Neutrophil (primary cell): ENCODE data around the gene ARHGEF19.

Source experiments
- H3K27ac ChIP-seq: fragments of 200-600 bp; sonication (generic); 2 replicates; pipeline ENCODE4 v1.5.1; 2016; ENCODE audit warnings: mild to moderate bottlenecking, moderate library complexity
- H3K27me3 ChIP-seq: fragments of 200-600 bp; sonication (generic); 2 replicates; pipeline ENCODE4 v1.6.0; 2016; ENCODE audit warnings: mild to moderate bottlenecking
- H3K36me3 ChIP-seq: fragments of 200-600 bp; sonication (generic); 2 replicates; pipeline ENCODE4 v1.5.1; 2017
- H3K4me1 ChIP-seq, 2 experiments: fragments of 200-600 bp in 1 of 2; sonication (generic) in 1 of 2; 1 replicate in 1 of 2; 2 replicates in 1 of 2; pipeline versions ENCODE4 v1.5.1 to v1.6.1; 2013 to 2016; ENCODE audit warnings: low read depth in 1 of 2, low read length in 1 of 2, mild to moderate bottlenecking in 1 of 2, moderate library complexity in 1 of 2; ENCODE audit not compliant: control insufficient read depth in 1 of 2, insufficient read depth in 1 of 2
- H3K4me3 ChIP-seq, 2 experiments: fragments of 200-600 bp in 1 of 2; sonication (generic) in 1 of 2; 1 replicate in 1 of 2; 2 replicates in 1 of 2; pipeline ENCODE4 v1.5.1; 2013 to 2016; ENCODE audit warnings: low read depth in 1 of 2, low read length in 1 of 2, mild to moderate bottlenecking in 1 of 2, moderate library complexity in 1 of 2
- H3K9me3 ChIP-seq: fragments of 200-600 bp; sonication (generic); 2 replicates; pipeline ENCODE4 v1.5.1; 2016
- TF ChIP-seq, protein P1 (sequence below): fragments of 200-600 bp; sonication (generic); IDR thresholded peaks from 2 replicates; pipeline ENCODE4 v1.5.1; 2016; ENCODE audit warnings: antibody characterized with exemption

ARHGEF19 gene

DNA sequence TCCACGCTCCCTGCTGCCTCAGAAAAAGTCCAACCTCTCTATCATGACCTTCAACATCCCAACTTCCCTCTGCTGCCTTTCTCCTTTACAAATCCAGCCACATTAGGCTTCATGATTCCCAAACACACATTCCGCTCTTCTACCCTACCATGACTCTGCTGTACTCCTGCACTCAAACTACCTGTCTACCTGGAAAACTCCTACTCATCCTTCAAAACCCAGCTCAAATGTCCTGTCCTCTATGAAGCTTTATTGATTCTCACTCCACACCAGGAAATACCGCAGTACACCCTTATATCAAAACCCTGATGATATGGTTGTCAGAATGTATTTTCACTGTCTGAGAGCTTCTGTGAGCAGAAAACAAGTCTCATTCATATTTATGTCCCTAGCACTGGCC is 8.9 kb downstream of the ARHGEF19 start:
- Histone ChIP-seq H3K36me3 (no peaks in the 10 kb centered on the region), H3K4me1 (peaks cover 14 to 17% of the 10 kb centered on the region in 2 experiments)
- TF ChIP-seq, protein P1, sequence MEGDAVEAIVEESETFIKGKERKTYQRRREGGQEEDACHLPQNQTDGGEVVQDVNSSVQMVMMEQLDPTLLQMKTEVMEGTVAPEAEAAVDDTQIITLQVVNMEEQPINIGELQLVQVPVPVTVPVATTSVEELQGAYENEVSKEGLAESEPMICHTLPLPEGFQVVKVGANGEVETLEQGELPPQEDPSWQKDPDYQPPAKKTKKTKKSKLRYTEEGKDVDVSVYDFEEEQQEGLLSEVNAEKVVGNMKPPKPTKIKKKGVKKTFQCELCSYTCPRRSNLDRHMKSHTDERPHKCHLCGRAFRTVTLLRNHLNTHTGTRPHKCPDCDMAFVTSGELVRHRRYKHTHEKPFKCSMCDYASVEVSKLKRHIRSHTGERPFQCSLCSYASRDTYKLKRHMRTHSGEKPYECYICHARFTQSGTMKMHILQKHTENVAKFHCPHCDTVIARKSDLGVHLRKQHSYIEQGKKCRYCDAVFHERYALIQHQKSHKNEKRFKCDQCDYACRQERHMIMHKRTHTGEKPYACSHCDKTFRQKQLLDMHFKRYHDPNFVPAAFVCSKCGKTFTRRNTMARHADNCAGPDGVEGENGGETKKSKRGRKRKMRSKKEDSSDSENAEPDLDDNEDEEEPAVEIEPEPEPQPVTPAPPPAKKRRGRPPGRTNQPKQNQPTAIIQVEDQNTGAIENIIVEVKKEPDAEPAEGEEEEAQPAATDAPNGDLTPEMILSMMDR = no peak

DNA sequence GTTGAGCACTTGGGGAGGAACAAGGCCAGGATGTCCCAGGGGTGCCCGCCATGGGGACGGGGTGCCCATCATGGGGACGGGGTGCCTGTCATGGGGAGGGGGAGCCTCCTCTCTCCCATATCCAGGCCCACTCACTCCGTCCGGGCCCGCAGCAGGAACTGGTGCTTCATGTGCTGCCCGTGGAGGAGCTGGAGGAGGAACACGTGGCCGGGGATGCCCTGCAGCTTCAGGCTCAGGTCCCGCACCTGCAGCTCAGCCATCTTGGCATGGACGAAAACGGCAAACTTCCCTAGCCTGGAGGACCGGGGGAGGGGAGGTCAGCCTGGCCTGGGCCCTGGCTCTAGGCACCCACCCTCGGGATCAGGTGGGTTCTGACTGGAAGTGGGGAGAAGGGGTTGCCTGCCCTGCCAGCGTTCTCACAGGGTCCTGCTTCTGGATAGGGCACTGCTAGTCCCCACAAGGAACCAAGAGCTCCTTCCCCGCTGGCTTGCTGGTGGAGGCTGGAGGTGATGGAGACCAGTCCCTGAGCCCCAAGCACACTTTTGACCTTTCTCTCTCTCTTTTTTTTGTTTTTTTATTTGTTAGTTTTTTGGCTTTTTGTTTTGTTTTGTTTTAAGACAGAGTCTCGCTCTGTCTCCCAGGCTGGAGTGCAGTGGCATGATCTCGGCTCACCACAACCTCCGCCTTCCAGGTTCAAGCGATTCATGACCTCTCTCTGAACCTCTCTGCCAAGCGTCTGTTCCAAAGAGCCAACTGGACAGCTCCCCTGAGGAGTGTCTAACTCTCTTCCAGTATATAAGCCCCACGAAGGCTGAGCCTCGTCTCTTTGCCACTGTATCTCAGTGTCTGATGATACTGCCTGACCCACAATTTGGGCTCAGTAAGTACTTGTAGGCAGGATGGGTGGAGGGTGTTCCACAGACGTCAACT is 9.9 kb downstream of the ARHGEF19 start:
- peaks cover under 1% of the 10 kb centered on the region for H3K27me3 ChIP-seq
- no peaks in the 10 kb centered on the region for H3K36me3 ChIP-seq
- no peak overlapping the region for H3K4me3 ChIP-seq
- TF ChIP-seq, protein P1 = no peak
- no peak overlapping the region for H3K27ac ChIP-seq
- peaks cover 12 to 15% of the 10 kb centered on the region in 2 experiments for H3K4me1 ChIP-seq
- no peaks in the 10 kb centered on the region for H3K9me3 ChIP-seq

More for the DNA sequence above, 8.9 kb downstream of the ARHGEF19 start:
- Histone ChIP-seq H3K9me3 (no peaks in the 10 kb centered on the region), H3K27ac (no peak overlapping the region), H3K4me3 (no peak overlapping the region), H3K27me3 (peaks cover 8% of the 10 kb centered on the region)

DNA sequence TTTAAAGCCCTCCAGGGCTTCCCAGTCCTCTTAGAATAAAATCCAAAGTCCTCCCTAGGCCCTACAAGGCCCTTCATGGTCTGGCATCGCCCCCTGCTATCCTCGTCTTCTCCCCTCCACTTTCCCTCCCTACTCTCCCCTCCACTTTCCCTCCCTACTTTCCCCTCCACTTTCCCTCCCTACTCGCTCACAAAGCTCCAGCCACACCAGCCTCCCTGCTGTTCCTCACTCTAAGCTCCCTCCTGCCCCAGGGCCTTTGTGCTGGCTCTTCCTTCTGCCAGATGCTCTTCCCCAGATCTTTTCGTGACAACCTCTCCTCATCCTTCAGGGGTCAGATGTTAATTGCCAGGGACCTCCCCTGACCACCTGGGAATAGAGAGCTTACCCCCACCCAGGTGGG is 12.8 kb downstream of the ARHGEF19 start:
- Histone ChIP-seq H3K36me3 (no peaks in the 10 kb centered on the region), H3K9me3 (no peaks in the 10 kb centered on the region), H3K27me3 (no peaks in the 10 kb centered on the region), H3K27ac (no peak overlapping the region), H3K4me1 (no peaks in the 10 kb centered on the region), H3K4me3 (no peak overlapping the region)
- TF ChIP-seq, protein P1 = no peak

DNA sequence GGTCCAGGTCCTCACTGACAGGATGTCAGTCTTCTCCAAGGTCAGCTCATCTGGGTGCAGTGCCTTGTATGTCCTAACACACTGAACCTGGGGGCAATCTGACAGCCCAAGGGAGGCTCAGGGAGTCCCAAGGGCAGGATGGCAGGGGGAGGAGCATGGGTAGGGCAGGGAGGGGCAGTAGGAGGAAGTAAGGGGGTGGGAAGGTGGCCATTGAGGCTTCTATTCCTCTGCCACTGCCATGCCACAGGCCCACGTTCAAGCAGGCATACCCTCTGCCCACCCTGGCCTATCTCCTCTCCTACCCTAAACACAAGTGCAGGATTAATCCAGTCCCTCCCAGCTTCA is 13.3 kb downstream of the ARHGEF19 start:
- Histone ChIP-seq H3K9me3 (no peaks in the 10 kb centered on the region), H3K4me3 (no peak overlapping the region), H3K4me1 (no peaks in the 10 kb centered on the region), H3K36me3 (no peaks in the 10 kb centered on the region), H3K27ac (no peak overlapping the region), H3K27me3 (no peaks in the 10 kb centered on the region)
- TF ChIP-seq, protein P1 = no peak

DNA sequence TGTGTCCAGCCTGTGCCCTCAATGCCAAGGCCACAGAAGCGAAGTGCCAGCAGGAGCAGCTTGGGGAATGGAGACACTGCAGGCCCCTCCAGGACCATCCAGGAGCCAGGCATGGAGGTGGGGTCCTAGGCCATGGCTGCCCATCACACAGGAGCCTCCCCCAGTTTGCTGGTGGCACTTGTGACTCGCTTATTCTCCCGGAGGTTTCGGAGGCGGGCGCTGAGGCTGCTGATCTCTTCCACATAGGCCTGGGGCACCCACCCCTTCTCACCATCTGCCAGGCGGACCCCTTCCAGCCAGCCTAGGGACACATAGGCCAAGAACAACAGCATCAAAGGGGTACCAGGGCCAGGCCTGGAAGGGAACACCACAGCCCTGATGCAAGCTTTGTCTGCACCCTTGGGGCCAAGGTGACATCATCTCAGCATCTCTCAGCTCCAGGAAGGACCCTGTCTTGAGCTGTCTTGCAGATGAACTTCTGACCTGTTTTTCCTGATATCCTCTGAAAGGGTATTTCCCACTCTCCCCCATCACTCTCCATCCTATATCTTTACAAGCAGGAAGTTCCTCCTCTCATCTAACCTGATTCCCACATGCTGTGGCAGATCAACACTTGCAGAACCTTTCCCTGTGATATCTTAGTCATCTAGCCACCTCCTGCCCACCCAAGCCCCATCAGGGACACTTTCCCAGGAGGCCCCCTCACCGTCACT is 13.9 kb downstream of the ARHGEF19 start:
- no peaks in the 10 kb centered on the region for H3K9me3 ChIP-seq
- no peaks in the 10 kb centered on the region for H3K27me3 ChIP-seq
- H3K4me1 ChIP-seq = no peaks in the 10 kb centered on the region
- TF ChIP-seq, protein P1 = no peak
- H3K4me3 ChIP-seq = no peak overlapping the region
- H3K36me3 ChIP-seq = no peaks in the 10 kb centered on the region
- H3K27ac ChIP-seq = no peak overlapping the region
